Fibroblast of lung (primary cell): ENCODE results near the gene PXMP4. TPM values are rescaled to one million over a fixed set of nuclear protein-coding genes. Genes with fewer than 3 reads are reported as not detected.

Experiments
- DNase-seq, 2 donors: peaks; one replicate each; pipeline versions ENCODE4 v3.0.0 to v3.0.0-alpha.2; 2010; ENCODE audit warnings: low read depth in 2 of 2
- H2AFZ ChIP-seq: 2 replicates; pipeline ENCODE4 v1.5.1; 2012; ENCODE audit warnings: low read length, control low read depth, inconsistent platforms
- H3K27ac ChIP-seq: 2 replicates; pipeline ENCODE4 v1.5.1; 2011; ENCODE audit warnings: low read length, control low read depth; ENCODE audit not compliant: insufficient read depth
- H3K27me3 ChIP-seq: 2 replicates; pipeline ENCODE4 v1.5.1; 2011; ENCODE audit warnings: mild to moderate bottlenecking, low read length; ENCODE audit not compliant: control insufficient read depth, insufficient read depth
- H3K36me3 ChIP-seq: 2 replicates; pipeline ENCODE4 v1.5.1; 2011; ENCODE audit warnings: low read length; ENCODE audit not compliant: control insufficient read depth, insufficient read depth
- H3K4me1 ChIP-seq: 2 replicates; pipeline ENCODE4 v1.5.1; 2011; ENCODE audit warnings: low read length; ENCODE audit not compliant: control insufficient read depth, insufficient read depth; ENCODE audit errors: extremely low read depth
- H3K4me2 ChIP-seq: 2 replicates; pipeline ENCODE4 v1.5.1; 2011; ENCODE audit warnings: low read length, control low read depth; ENCODE audit not compliant: insufficient read depth; ENCODE audit errors: extremely low read depth
- H3K4me3 ChIP-seq, 4 experiments: fragments of 200-600 bp in 1 of 4; sonication (generic) in 1 of 4; replicated peaks in 1 of 4; 2 replicates each; pipeline ENCODE4 v1.5.1; 2011 to 2016; ENCODE audit warnings: low read length in 4 of 4, low read depth in 3 of 4, mild to moderate bottlenecking in 3 of 4, control low read depth in 2 of 4, inconsistent platforms in 1 of 4, mixed read lengths in 1 of 4; ENCODE audit not compliant: insufficient read depth in 1 of 4; ENCODE audit errors: control extremely low read depth in 1 of 4
- H3K79me2 ChIP-seq: 2 replicates; pipeline ENCODE4 v1.5.1; 2012; ENCODE audit warnings: mild to moderate bottlenecking, low read length, inconsistent platforms; ENCODE audit not compliant: control insufficient read depth, insufficient read depth
- H3K9ac ChIP-seq: 2 replicates; pipeline ENCODE4 v1.5.1; 2011; ENCODE audit warnings: mild to moderate bottlenecking, low read length, control low read depth; ENCODE audit not compliant: insufficient read depth
- H3K9me3 ChIP-seq: 2 replicates; pipeline ENCODE4 v1.5.1; 2012; ENCODE audit warnings: low read depth, low read length; ENCODE audit not compliant: control insufficient read depth, insufficient read depth
- H4K20me1 ChIP-seq: 2 replicates; pipeline ENCODE4 v1.5.1; 2011; ENCODE audit warnings: low read length; ENCODE audit not compliant: control insufficient read depth, insufficient read depth; ENCODE audit errors: extremely low read depth
- CTCF ChIP-seq, 2 donors: IDR thresholded peaks in 1 of 2; conservative IDR thresholded peaks in 1 of 2; 1 replicate in 1 of 2; 2 replicates in 1 of 2; pipeline ENCODE4 v1.5.1; 2011 to 2012; ENCODE audit warnings: low read length in 2 of 2, control low read depth in 1 of 2, inconsistent platforms in 1 of 2, low read depth in 1 of 2, mild to moderate bottlenecking in 1 of 2
- EZH2 ChIP-seq: IDR thresholded peaks from 2 replicates; pipeline ENCODE4 v1.5.1; 2012; ENCODE audit warnings: low read length, control low read depth, mild to moderate bottlenecking; ENCODE audit errors: missing control alignments
- polyA plus RNA-seq, 2 donors: library from polyadenylated mRNA; depleted of rRNA in 1 of 2; stranded (reverse) in 1 of 2; unstranded in 1 of 2; fragments of >200 nt; gene quantifications; 2 replicates each; pipeline ENCODE4 v1.2.1, GENCODE V29; 2011 to 2012; ENCODE audit warnings: missing spikeins in 1 of 2
- total RNA-seq: library from RNA; depleted of rRNA; stranded (reverse); fragments of >200 nt; gene quantifications from 2 replicates; pipeline ENCODE4 v1.2.1, GENCODE V29; 2014

The PXMP4 gene
- total and polyA plus RNA-seq, 2 donors (not counting 1 experiment from before 2014, with no cell fraction given): 4.1 to 6.3 TPM

DNA sequence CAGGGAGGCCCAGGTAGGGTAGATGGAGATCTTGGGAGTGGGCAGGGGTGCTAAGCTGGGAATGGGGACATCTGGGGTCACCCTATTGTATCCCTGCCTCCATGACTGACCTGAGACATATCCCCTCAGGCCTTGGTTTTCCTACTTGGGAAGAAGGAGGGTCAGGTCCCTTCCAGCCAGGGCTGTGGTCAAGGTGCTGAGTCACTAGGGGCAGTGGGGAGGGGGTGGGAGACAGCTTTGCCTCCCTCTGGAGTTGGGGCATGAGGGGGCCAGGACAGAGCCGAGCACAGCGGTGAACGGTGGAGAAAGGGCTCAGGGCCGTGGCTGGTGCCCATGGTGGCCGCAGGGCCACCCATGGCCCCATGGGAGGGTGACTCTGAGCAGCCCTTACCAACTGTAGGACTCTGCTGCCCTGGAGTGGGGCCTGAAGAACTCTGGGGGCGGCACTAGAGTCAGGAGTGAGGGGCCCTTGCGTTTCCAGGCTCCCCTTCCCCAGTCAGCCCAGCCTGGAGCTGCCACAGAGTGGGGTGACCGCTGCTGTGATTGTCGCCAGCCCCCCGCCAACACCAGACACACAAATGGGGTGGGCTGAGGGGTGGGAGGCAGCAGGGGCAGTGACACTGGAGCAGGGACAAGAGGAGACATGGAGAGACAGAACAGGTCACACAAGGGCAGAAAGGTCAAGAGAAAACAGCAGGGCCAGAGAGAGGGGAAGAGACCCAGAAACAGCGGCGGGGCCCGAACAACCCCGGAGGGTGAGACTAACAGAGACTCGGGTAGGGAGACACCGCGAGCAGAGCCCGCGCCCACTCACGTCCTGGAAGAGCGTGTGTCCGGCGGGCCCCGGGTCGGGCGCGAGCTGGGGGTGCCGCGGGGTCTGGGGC lies 46.5 kb downstream of the PXMP4 start:
- Histone ChIP-seq H2AFZ (no peak overlapping the region), H3K27me3 (no peaks in the 10 kb centered on the region), H3K4me2 (peak overlapping the region; percentile 87), H3K27ac (peak overlapping the region; percentile 54), H3K79me2 (no peaks in the 10 kb centered on the region), H3K36me3 (peaks cover 6% of the 10 kb centered on the region), H4K20me1 (no peaks in the 10 kb centered on the region), H3K9me3 (no peaks in the 10 kb centered on the region), H3K4me3 (peak overlapping the region; percentile 52 to 76 (median 63)), H3K4me1 (peaks cover 19% of the 10 kb centered on the region), H3K9ac (peak overlapping the region; percentile 55)
- peak in 1 of 2 donors; percentile 37 for DNase-seq
- no peak for TF ChIP-seq CTCF (conservative IDR thresholded peaks at IDR 0.05 in 1 of 2, IDR thresholded peaks at IDR 0.05 in 1 of 2; ENCODE audit: low read depth in 1 of 2, low read length in 2 of 2)
- no peak for TF ChIP-seq EZH2

- Histone ChIP-seq H3K4me3 (peak overlapping the region; percentile 52 to 76 (median 63)), H2AFZ (no peak overlapping the region), H3K9ac (no peak overlapping the region), H3K27ac (no peak overlapping the region), H3K36me3 (peaks cover 7% of the 10 kb centered on the region), H3K4me1 (peaks cover 19% of the 10 kb centered on the region), H3K4me2 (peak overlapping the region; percentile 87), H3K79me2 (no peaks in the 10 kb centered on the region), H4K20me1 (no peaks in the 10 kb centered on the region), H3K27me3 (no peaks in the 10 kb centered on the region), H3K9me3 (no peaks in the 10 kb centered on the region)
- no peak for TF ChIP-seq CTCF (conservative IDR thresholded peaks at IDR 0.05 in 1 of 2, IDR thresholded peaks at IDR 0.05 in 1 of 2; ENCODE audit: low read depth in 1 of 2, low read length in 2 of 2)
- TF ChIP-seq EZH2: no peak
- no peak for DNase-seq
Observed at GRCh38 chr20:33673114-33673409, 47.0 kb downstream of the PXMP4 start.

GRCh38 chr20:33672426-33673113 lies 47.5 kb downstream of the PXMP4 start:
- Histone ChIP-seq H3K4me2 (peak overlapping the region; percentile 87), H3K27ac (no peak overlapping the region), H3K36me3 (peaks cover 7% of the 10 kb centered on the region), H3K79me2 (no peaks in the 10 kb centered on the region), H3K9me3 (no peaks in the 10 kb centered on the region), H3K4me1 (peaks cover 21% of the 10 kb centered on the region), H3K27me3 (no peaks in the 10 kb centered on the region), H3K4me3 (peak overlapping the region in 2 of 4 experiments; percentile 72 to 76), H4K20me1 (no peaks in the 10 kb centered on the region), H3K9ac (no peak overlapping the region), H2AFZ (no peak overlapping the region)
- no peak for TF ChIP-seq EZH2
- TF ChIP-seq CTCF (conservative IDR thresholded peaks at IDR 0.05 in 1 of 2, IDR thresholded peaks at IDR 0.05 in 1 of 2; ENCODE audit: low read depth in 1 of 2, low read length in 2 of 2): no peak
- no peak for DNase-seq
